GM18868 (cell line): ENCODE results near the gene NTRK2.

Experiments used
- ATAC-seq: cut with Tn5 transposase; IDR thresholded peaks from one replicate; pipeline ENCODE4 v1.9.1; 2021; ENCODE audit warnings: mild to moderate bottlenecking, moderate library complexity; ENCODE audit not compliant: unreplicated experiment

NTRK2 gene

DNA sequence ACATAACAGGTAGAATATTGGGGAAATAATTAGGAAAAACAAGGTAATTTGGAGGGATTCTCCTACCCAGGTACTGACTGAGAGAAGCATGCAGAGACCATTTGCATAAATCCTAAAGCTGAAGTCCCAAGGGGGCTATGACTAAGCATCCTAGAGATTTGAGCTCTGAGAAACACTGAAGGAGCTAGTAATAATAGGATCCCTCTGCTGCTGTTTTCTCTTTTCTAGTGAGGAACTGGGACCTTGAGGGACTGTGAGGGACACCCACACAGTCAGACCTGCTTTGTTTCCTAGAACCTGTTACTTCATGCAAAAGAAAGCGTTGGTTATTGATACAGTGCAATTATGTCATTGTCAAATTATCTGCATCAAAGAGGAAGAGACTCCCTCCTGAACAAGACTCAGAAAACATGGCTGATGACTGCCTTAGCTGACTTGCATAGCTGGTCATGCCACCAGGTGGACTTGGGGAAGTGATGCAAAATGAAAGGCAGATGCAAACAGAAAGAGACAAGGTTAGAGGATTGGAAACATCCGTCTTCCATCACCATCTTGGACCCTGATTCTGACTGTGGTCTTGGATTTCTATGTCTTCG lies 335.4 kb downstream of the NTRK2 start:
- ATAC-seq = peak; percentile 51

DNA sequence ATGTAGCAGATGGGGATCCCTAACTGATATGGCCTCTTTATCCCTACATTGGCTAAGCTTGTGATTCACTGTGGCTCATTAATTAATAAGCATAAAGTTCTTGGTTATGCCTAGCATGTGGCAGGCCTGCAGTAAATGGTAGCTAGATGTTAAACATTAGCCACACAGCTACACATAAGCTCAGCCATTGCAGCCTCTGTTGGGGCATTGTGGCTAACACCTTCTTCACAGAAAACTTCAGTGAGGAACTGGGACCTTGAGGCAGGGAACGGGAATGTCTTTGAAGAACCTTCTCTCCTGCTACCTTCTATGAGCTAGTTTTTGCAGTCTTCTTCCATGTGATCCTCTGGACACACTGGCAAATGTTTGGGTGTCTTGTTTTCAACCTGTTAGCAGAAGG lies 338.2 kb downstream of the NTRK2 start:
- no peak for ATAC-seq

DNA sequence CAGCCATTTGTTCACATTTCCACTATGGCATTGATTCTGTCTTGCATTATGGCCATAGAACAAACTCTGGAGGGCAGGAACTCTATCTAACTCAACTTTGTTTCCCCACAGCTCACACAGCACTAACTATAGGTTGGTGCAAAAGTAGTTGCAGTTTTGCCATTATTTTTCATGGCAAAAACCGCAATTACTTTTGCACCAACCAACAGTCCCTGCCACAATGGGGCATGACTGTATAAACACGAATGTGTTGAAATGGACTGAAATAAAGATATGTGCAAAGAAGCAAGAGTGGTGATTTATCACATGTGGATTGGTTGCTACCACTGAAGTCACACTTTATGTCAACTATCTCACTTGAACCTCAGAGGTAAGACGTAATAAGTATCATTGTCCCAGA lies 338.7 kb downstream of the NTRK2 start:
- no peak for ATAC-seq

GRCh38 chr9:85009251-85009650 lies 339.7 kb downstream of the NTRK2 start:
- peak; percentile 82 for ATAC-seq

DNA sequence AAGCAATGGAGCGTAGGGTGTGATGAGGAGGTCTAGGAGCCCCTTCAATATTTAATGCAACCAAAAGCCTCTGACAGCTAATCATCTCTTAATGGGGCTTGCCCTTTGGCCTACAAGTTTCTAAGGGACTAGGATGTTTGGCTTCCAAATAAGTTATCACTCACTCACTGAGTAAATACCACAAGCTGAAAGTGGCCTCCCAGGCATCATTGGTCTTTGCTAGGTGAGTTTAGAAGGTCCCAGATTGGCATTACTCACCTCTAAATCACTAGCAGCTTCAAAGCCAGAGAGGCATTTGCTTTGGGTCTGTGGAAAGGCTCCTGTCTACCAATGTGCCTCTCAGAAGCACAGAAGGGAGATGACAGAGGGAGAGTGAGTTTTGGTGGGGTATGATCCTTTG lies 344.2 kb downstream of the NTRK2 start:
- no peak for ATAC-seq

DNA sequence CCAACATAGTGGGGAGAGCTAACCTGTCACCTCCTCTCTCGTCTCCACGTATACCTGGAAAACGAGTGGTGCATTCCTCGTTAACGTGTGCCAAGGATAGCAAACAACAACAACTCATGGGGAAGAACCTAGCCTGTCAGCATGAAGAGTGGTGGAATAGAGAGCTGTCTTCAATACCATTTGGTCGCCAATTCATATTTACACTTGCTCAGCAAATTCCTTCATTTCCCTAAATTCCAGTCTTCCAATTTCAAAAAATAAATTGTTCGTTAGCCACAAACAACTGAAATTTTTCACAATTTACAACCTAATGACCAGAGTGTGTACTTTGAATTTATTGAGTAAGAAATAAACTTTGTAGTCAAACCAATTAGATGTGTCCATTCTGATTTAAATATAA lies 344.8 kb downstream of the NTRK2 start:
- ATAC-seq = no peak

GRCh38 chr9:85016384-85017006 lies 347.0 kb downstream of the NTRK2 start:
- no peak for ATAC-seq

DNA sequence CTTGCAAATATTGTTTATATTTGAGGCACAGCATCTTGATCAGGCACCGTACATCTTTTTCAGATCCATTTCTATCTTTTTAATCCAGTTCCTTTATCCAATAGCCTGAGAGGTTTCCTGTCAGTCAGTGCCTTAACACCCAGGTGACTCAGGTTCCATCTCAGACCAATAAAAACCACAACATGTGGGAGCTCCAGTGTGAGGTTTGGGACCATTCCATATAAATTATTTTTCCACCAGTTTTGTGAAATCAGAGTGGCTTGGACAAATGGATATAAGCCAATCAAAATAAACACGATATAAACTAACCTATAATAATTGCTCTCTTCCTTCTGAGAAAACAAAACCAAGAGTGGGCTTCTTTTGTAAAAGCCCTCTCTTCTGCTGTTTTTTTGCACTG lies 351.3 kb downstream of the NTRK2 start:
- no peak for ATAC-seq

DNA sequence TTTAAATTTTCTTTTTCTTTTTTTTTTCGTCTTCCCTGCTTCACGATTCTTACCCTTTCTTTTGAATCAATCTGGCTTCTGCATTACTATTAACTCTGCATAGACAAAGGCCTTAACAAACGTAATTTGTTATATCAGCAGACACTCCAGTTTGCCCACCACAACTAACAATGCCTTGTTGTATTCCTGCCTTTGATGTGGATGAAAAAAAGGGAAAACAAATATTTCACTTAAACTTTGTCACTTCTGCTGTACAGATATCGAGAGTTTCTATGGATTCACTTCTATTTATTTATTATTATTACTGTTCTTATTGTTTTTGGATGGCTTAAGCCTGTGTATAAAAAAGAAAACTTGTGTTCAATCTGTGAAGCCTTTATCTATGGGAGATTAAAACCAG lies 352.2 kb downstream of the NTRK2 start:
- ATAC-seq = no peak

GRCh38 chr9:85024374-85024773 lies 354.8 kb downstream of the NTRK2 start:
- no peak for ATAC-seq

GRCh38 chr9:85025638-85026037 lies 356.1 kb downstream of the NTRK2 start:
- ATAC-seq = no peak

DNA sequence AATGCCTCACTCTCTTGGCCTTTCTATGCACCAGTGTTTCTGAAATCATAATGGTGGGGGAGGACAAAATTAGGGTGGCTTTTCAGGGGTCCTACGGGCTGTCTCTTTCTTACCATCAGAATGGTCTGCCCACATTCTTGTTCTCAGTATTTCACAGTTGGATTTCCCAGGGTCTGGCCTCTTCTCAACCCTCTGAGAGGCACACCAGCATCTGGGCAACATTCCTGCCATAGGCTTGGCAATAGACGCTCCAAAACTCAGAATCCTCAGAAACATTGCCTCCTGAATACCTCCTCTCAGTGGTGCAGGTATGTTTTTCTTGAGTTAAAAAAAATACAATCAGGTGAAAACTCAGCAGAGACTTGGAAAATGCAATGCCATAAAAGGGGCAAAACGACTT lies 358.3 kb downstream of the NTRK2 start:
- ATAC-seq = no peak

DNA sequence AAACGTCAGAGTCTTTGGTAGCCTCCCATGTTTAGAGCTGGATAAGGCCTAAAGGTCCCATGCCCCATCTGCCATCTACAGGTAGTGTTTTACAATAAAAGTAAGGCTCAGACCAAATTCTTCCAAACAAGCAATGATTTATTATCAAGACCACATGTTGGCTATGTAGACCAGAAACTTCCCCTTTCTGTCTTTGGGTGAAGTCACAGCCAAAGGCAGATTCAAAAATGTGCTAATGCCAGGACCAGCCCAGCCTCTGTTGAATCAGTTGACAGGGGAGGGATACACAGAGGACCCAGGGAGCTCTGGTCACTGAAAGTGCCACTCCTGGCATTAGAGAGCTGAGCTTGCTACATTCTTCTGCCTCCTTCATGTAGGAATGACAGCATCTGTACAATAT lies 360.8 kb downstream of the NTRK2 start:
- ATAC-seq = no peak

GRCh38 chr9:85036496-85036895 lies 367.0 kb downstream of the NTRK2 start:
- ATAC-seq = no peak

DNA sequence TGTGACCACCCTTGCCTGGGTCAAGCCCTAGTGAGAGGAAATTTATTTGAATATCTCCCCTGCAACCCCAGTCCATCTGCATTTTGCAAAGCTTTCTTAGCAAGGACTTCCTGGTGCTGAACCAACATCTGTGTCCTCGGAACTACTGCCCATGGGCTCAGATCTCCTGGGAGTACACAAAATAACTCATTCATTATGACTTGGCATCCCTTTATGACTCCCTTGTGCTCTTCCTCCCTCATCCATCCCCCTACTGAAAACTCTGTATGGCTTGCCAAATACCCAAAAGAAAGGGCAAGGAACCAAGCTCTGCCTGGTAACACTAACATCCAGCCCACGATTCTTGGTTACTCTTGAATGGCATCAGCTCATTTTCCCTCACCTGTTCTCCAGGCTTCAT lies 368.5 kb downstream of the NTRK2 start:
- no peak for ATAC-seq

GRCh38 chr9:85038824-85039608 lies 369.5 kb downstream of the NTRK2 start:
- no peak for ATAC-seq

DNA sequence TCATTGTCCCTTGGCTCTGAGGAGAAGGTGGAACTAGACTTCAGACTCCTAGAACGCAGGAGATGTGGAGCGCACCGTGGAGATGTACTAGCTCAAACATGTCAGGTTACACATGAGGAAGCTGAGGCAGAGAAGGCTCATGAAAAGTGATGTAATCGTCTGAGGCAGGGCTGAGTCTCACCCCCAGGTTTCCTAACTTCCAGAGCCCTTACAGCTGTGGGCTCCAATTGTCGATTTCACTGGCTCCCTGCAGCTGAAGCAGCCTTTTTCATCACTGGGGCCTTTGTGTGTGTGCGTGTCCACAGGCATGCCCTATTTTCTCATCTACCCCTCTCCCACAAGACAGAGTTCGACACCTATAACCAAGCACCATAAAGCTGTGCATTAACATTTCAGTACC lies 370.6 kb downstream of the NTRK2 start:
- no peak for ATAC-seq

- ATAC-seq = no peak
Measured at GRCh38 chr9:85040821-85041465, 371.4 kb downstream of the NTRK2 start.

- no peak for ATAC-seq
Measured at GRCh38 chr9:85041466-85042137, 372.1 kb downstream of the NTRK2 start.

- ATAC-seq = no peak
Measured at GRCh38 chr9:85042981-85043647, 373.6 kb downstream of the NTRK2 start.

DNA sequence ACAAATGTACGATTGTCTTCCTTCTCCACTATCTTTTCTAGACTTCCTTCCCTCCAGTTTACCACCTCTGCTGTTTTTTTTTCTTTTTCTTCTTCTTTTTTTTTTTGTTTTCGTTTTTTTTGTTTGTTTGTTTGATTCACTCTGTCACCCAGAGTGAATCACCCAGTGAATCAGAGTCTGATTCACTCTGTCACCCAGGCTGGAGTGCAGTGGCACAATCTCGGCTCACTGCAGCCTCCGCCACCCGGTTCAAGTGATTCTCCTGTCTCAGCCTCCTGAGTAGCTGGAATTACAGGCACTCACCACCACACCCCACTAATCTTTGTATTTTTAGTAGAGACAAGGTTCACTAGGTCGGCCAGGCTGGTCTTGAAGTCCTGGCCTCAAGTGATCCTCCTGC lies 375.7 kb downstream of the NTRK2 start:
- ATAC-seq = no peak
